Measurements from ENCODE around the gene TPX2.
"Not testable (repeated sequence)": the region's sequence is repeated elsewhere in the genome, so short reads cannot be mapped to it uniquely, and the experiment has no call there.

The TPX2 gene

GRCh38 chr20:31720486-31721407 lies 18.3 kb upstream of the TPX2 start:
- peak; percentile 39 for DNase-seq

GRCh38 chr20:31721408-31722256 lies 17.5 kb upstream of the TPX2 start:
- DNase-seq, result no peak

DNA sequence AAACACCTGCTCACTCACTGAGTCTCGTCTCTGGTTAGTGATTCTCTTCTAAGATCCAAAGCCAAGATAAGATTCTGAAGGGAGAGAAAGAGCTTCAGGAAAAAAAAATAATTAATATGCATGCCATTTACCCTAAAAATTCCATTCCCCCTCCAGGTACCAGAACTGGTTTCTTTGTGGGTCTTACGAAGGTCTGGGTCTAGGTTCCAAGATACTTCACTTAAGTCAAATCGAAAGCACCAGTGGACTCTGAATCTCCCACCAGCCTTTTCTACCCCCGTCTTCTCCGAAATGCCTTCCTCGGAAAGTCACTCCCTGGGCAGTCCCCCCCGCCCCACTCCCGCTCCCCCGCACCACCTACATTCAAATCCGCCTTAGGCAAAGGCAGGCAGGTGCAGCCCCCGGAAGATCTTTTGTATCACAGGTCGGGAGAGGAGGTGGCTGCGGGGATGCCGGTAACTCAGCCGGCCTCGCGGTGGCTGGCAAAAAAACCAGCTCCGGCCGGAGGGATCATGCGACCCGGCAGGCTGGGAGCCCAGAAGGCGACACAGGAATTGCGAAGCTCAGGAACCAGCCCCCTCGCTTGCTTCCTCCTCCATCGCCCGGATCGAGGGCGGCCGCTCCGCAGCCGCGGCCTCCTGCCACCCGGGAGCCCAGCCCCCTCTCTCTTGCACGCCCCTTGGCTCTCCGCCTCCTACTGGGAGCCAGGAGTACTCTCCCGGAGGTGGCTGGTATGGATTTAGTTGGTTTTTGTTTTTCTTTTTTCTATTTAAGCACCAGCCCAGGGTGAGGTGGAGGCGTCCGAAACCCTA lies 16.6 kb upstream of the TPX2 start, which contains the start of gene BCL2L1:
TSS of gene BCL2L1 (minus strand) at position 612 of the 812 bp plus-strand sequence. CDS start 650 bp downstream, outside the sequence.
- DNase-seq, result peak; percentile 64

GRCh38 chr20:31723069-31723318 lies 16.1 kb upstream of the TPX2 start:
- no peak for DNase-seq

DNA sequence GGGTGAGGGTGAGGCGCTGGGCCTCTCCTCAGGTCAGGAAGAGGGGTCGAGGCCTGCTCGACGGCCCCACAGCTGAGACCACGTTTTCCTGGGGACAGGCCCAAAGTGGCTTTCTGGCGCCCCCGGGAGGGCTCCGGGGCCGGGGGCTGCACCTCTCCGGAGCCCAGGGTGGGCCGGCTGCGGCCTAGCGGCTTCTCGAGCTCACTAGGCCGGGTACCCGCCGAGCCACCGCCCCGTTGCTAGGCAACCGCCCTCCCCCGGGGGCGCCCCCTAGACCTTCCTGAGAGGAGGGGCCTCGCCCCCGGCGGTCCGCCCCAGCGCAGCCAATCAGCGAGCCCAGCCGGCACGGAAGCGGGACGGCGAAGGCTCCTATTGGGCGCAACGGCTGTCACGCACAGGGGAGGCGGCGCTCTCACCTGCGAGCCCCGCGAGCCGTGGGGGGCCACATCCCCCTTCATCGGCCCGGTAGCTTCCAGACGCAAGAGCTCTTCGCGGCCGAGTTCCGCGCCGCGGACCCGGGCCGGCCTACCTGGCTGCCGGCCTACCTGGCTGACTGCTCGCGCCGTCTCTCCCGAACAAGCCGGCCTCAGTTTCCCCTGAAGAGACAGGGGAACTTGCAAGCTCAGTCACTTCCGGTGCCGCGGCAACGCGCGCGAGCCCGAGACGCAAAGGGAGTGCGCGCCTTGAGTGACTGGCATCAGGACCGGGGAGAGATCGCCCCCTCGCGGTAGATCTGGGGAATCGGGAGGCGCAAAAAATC lies 15.6 kb upstream of the TPX2 start:
- peak; percentile 98 for DNase-seq

DNA sequence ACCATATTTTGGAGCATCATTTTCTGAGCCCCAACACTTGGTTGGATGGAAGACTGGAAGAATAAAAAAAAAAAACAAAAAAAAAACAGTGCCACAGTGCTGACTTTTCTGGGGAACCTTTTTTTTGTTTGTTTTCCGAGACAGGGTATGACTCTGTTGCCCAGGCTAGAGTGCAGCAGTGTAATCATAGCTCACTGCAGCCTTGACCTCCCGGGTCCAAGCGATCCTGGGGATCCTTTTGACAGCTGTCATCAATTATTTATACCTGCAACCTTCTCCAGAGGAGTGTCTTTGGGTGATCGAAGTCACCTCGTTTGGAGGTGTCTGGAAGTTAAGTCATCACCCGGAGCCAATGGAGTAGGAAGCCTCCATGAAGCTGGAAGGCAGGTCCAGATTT lies 7.8 kb upstream of the TPX2 start:
- no peak for DNase-seq

- DNase-seq, result no peak
These were observed 474 bp downstream of the TPX2 start for GRCh38 chr20:31739550-31739977.

GRCh38 chr20:31740208-31740607 lies 1.1 kb downstream of the TPX2 start:
- DNase-seq, result peak; percentile 41

DNA sequence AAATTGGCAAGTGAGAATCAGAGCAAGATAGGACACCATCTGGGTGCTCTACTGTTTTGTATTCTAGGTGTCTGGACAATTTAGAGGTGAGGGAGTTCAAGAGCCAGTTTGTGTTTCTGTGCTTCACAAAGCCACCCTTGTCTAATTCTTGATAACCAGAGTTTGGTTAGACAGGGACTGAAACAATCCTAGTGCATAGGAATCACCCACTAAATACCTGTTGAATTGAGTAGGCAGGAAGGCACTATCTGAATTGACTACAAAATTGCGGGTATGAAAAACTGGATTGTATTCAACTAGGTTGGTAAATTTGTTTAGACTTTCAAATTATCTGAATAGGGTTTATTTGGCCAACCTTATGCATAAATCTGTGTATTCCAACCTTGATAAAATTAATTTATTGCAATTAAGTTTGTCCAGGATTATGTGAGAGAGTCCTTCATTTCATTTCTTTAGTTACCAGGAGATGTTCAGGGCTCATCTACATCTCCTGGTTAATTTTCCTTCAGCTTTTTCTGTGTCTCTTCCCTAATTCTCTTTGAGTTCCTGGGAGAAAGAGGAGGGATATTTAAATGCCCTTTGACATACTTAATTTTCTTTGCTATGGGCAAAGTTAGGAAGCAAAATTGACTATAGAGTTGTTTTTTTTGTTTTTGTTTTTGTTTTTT lies 1.7 kb downstream of the TPX2 start:
- DNase-seq, result no peak

DNA sequence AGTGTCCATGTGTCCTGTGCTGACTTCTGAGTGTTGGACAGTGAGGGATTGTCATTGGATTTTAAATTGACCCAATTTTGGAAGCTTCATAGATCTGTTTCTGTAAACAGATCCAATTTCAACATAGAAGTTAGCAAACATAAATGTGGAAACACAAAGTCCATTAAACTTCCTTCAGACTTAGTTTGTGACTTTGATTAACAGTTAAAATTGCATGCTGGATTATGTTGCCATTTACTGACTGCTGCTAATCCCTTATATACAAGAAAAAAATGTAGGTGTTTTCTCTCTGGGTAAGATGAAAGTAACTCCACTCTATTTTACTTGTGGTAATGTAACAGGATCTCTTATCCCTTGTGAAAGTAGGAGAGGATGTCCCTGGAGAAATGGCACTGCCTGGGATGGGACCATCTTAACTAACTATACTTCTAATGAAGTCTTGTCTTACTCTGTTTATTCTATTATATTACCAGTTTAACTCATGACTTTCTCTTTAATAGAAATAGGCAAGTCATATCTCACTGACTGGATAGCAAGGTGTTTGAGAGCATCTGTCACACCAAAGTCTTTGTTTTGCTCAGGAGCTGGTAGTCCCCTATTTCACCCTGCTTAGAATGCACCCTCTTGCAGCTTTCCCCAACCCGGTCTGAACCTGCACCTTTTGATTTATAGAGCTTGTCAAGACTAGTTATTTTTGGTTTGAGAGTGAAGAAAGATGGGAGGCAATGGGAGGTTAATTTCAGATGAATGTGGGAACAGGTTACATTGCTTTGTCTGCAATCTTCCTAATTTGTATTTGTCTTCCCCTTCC lies 7.2 kb downstream of the TPX2 start:
- DNase-seq, result no peak

DNA sequence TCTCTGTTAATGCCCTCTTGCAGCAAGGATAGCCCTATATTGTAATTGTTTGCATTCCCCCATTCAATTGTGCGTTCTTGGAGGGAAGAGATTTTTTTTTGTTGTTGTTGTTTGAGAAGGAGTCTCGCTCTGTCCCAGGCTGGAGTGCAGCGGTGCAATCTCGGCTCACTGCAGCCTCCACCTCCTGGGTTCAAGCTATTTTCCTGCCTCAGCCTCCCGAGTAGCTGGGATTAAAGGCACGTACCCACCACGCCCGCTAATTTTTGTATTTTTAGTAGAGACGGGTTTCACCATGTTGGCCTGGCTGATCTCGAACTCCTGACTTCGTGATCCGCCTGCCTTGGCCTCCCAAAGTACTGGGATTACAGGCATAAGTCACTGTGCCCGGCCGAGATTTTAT lies 7.9 kb downstream of the TPX2 start:
- not testable (repeated sequence) for DNase-seq

DNA sequence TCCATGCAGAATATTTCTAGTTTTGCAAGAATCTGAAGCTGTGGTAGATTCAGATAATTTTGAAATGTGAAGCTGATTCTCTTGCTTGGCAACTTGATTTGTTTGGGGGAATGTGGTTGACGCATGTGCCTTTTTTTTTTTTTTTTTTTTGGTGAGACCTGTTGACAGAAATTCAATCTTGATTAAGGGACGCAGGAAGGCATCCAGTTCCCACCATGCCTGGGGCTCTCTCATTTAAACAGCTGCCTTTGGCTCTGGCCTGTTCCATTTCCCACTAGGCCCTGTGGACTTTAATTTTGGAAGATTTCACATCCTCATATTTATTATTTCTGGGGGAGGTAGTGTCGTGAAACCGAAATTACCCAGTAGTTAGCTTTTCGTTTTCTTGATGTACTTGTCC lies 8.6 kb downstream of the TPX2 start:
- no peak for DNase-seq

- DNase-seq, result no peak
These were observed 10.1 kb downstream of the TPX2 start for GRCh38 chr20:31749223-31749622.

GRCh38 chr20:31751126-31751525 lies 12.0 kb downstream of the TPX2 start:
- DNase-seq, result no peak

DNA sequence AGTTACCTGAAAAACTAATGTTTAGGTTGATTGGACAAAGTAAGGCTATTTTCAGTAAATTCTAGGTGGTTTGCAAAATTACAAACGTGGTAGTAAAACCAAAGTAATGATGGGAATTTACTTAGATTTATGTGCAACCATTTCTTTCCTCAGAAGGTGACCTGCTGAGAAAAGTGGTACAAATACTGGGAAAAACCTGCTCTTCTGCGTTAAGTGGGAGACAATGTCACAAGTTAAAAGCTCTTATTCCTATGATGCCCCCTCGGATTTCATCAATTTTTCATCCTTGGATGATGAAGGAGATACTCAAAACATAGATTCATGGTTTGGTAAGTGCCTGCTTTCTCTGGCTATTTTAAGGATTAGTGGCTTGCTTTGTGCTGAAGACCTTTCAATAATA lies 18.2 kb downstream of the TPX2 start:
- no peak for DNase-seq

GRCh38 chr20:31758521-31758920 lies 19.4 kb downstream of the TPX2 start:
- DNase-seq, result no peak

- no peak for DNase-seq
These were observed 19.9 kb downstream of the TPX2 start for GRCh38 chr20:31758991-31759390.

GRCh38 chr20:31759836-31760518 lies 20.9 kb downstream of the TPX2 start:
- DNase-seq, result no peak

- no peak for DNase-seq
These were observed 21.6 kb downstream of the TPX2 start for GRCh38 chr20:31760519-31761240.
